ENCODE measurements around the gene AHNAK.
A peak's percentile ranks its signal among the peaks of the same experiment; 100 is the strongest.
"Not testable (repeated sequence)": the region's sequence is repeated elsewhere in the genome, so short reads cannot be mapped to it uniquely, and the experiment has no call there.

Gene AHNAK

GRCh38 chr11:62458212-62459002 lies 88.2 kb downstream of the AHNAK start:
- DNase-seq (ENCODE audit: low spot score) = no peak

- DNase-seq (ENCODE audit: low spot score) = no peak
These were observed 89.1 kb downstream of the AHNAK start for GRCh38 chr11:62457478-62457877.

GRCh38 chr11:62456630-62457029 lies 90.0 kb downstream of the AHNAK start:
- DNase-seq (ENCODE audit: low spot score) = peak; percentile 50

- no peak for DNase-seq (ENCODE audit: low spot score)
These were observed 93.7 kb downstream of the AHNAK start for GRCh38 chr11:62452839-62453468.

- no peak for DNase-seq (ENCODE audit: low spot score)
These were observed 94.3 kb downstream of the AHNAK start for GRCh38 chr11:62452261-62452660.

- no peak for DNase-seq (ENCODE audit: low spot score)
These were observed 95.4 kb downstream of the AHNAK start for GRCh38 chr11:62451241-62451621.

- DNase-seq (ENCODE audit: low spot score) = no peak
These were observed 95.9 kb downstream of the AHNAK start for GRCh38 chr11:62450543-62451240.

GRCh38 chr11:62449912-62450311 lies 96.7 kb downstream of the AHNAK start:
- DNase-seq (ENCODE audit: low spot score) = not testable (repeated sequence)

- no peak for DNase-seq (ENCODE audit: low spot score)
These were observed 97.2 kb downstream of the AHNAK start for GRCh38 chr11:62449451-62449851.

- no peak for DNase-seq (ENCODE audit: low spot score)
These were observed 100.5 kb downstream of the AHNAK start for GRCh38 chr11:62446091-62446490.

GRCh38 chr11:62445314-62445740 lies 101.3 kb downstream of the AHNAK start:
- no peak for DNase-seq (ENCODE audit: low spot score)

GRCh38 chr11:62444835-62445234 lies 101.8 kb downstream of the AHNAK start:
- no peak for DNase-seq (ENCODE audit: low spot score)

GRCh38 chr11:62444236-62444833 lies 102.3 kb downstream of the AHNAK start:
- peak; percentile 84 for DNase-seq (ENCODE audit: low spot score)

GRCh38 chr11:62443390-62444235 lies 103.0 kb downstream of the AHNAK start:
- DNase-seq (ENCODE audit: low spot score) = no peak

- DNase-seq (ENCODE audit: low spot score) = no peak
These were observed 106.6 kb downstream of the AHNAK start for GRCh38 chr11:62439785-62440602.

GRCh38 chr11:62438641-62439040 lies 108.0 kb downstream of the AHNAK start:
- no peak for DNase-seq (ENCODE audit: low spot score)

GRCh38 chr11:62437616-62438015 lies 109.0 kb downstream of the AHNAK start:
- DNase-seq (ENCODE audit: low spot score) = no peak

GRCh38 chr11:62435846-62436660 lies 110.6 kb downstream of the AHNAK start:
- no peak for DNase-seq (ENCODE audit: low spot score)

- no peak for DNase-seq (ENCODE audit: low spot score)
These were observed 112.7 kb downstream of the AHNAK start for GRCh38 chr11:62433904-62434276.
